TTC549 (cell line): ENCODE measurements around the gene UGT2A2.

Experiments used
- FAIRE-seq: peaks from 2 replicates; lab custom pipeline; 2012; peaks lifted over from hg19 to GRCh38; lab: Jason Lieb, UNC

UGT2A2 gene

GRCh38 chr4:69576251-69576877 lies 63.1 kb downstream of the UGT2A2 start:
- FAIRE-seq = no peak

GRCh38 chr4:69568787-69569186 lies 70.7 kb downstream of the UGT2A2 start:
- no peak for FAIRE-seq

- no peak for FAIRE-seq
Measured at GRCh38 chr4:69563424-69563823, 76.0 kb downstream of the UGT2A2 start.

- no peak for FAIRE-seq
Measured at GRCh38 chr4:69549651-69550050, 89.8 kb downstream of the UGT2A2 start.

GRCh38 chr4:69546134-69546765 lies 93.2 kb downstream of the UGT2A2 start:
- no peak for FAIRE-seq
